MCF 10A (cell line): ENCODE results near the gene SEMA3F. TPM values are rescaled to one million over a fixed set of nuclear protein-coding genes. Genes with fewer than 3 reads are reported as not detected.

Source experiments
- BruUV-seq: library from RNA; stranded (reverse); fragments of 400-500 nt; replicated peaks from 2 replicates; lab custom pipeline; 2021; lab: Mats Ljungman, UMichigan
- CTCF ChIA-PET: fragments of 300-600 bp; sonication (Branson Sonifier 250); formaldehyde crosslinking; extraction: SDS; loops from one replicate; lab custom pipeline; 2021; ENCODE audit warnings: antibody characterized with exemption, inconsistent platforms; lab: Yijun Ruan, JAX
- POLR2A ChIA-PET: fragments of 300-600, 350-650 bp; sonication (Branson Sonifier 250); formaldehyde crosslinking; extraction: SDS; loops from one replicate; lab custom pipeline; 2020; ENCODE audit warnings: antibody characterized with exemption, inconsistent platforms; lab: Yijun Ruan, JAX
- DNase-seq: peaks from one replicate; pipeline ENCODE4 v3.0.0-alpha.2; 2018; ENCODE audit not compliant: unreplicated experiment
- H3K27ac Mint-ChIP-seq: one replicate; pipeline ENCODE4 v1.8.0; 2022; ENCODE audit warnings: mild to moderate bottlenecking, low read depth, mixed read lengths; ENCODE audit not compliant: unreplicated experiment
- H3K27me3 Mint-ChIP-seq: one replicate; pipeline ENCODE4 v1.8.0; 2022; ENCODE audit warnings: mixed read lengths; ENCODE audit not compliant: insufficient read depth, unreplicated experiment
- H3K36me3 Mint-ChIP-seq: one replicate; pipeline ENCODE4 v1.8.0; 2022; ENCODE audit warnings: mild to moderate bottlenecking, moderate library complexity, mixed read lengths; ENCODE audit not compliant: insufficient read depth, unreplicated experiment
- H3K4me1 Mint-ChIP-seq: one replicate; pipeline ENCODE4 v1.8.0; 2022; ENCODE audit warnings: mixed read lengths; ENCODE audit not compliant: insufficient read depth, unreplicated experiment
- H3K4me3 Mint-ChIP-seq: one replicate; pipeline ENCODE4 v1.8.0; 2022; ENCODE audit warnings: mild to moderate bottlenecking, moderate library complexity, mixed read lengths; ENCODE audit not compliant: unreplicated experiment
- H3K9me3 Mint-ChIP-seq: one replicate; pipeline ENCODE4 v1.8.0; 2022; ENCODE audit warnings: mixed read lengths; ENCODE audit not compliant: unreplicated experiment
- CTCF ChIP-seq: fragments of 200-600 bp; IDR thresholded peaks from one replicate; pipeline ENCODE4 v1.8.0; 2022; ENCODE audit warnings: antibody characterized with exemption, mild to moderate bottlenecking; ENCODE audit not compliant: unreplicated experiment
- intact Hi-C: fragments of 100-400 bp; cut with micrococcal nuclease; formaldehyde crosslinking; loops from 2 replicates; pipeline ENCODE4 v1.14.1; 2022
- total RNA-seq: library from RNA; stranded (reverse); gene quantifications from 2 replicates; pipeline ENCODE4 v1.2.3, GENCODE V29; 2022

SEMA3F gene
- total RNA-seq, 1 experiment from 2014 or later, result 34.6 TPM

GRCh38 chr3:50118237-50118636, 36.9 kb upstream of the SEMA3F start:
- POLR2A ChIA-PET, result interaction anchor here (0.7 kb wide), 1 partner anchor 745 kb away, joined by 3 read pairs; no protein-coding TSS in a partner anchor
- BruUV-seq, result TSS peak; percentile 27
- intact Hi-C loops, result no loop called here
- Mint-ChIP-seq H3K36me3 (peaks cover 87% of the 10 kb centered on the region), H3K27ac (no peak overlapping the region), H3K27me3 (no peaks in the 10 kb centered on the region), H3K9me3 (no peaks in the 10 kb centered on the region), H3K4me1 (peaks cover 7% of the 10 kb centered on the region), H3K4me3 (no peak overlapping the region)
- no peak for TF ChIP-seq CTCF
- CTCF ChIA-PET, result interaction anchor here (0.6 to 16.6 kb wide), 4 partner anchors 10 to 71 kb away, joined by 3 to 245 read pairs (median 4); partner anchors contain the start of gene GNAT1
- DNase-seq, result no peak

DNA sequence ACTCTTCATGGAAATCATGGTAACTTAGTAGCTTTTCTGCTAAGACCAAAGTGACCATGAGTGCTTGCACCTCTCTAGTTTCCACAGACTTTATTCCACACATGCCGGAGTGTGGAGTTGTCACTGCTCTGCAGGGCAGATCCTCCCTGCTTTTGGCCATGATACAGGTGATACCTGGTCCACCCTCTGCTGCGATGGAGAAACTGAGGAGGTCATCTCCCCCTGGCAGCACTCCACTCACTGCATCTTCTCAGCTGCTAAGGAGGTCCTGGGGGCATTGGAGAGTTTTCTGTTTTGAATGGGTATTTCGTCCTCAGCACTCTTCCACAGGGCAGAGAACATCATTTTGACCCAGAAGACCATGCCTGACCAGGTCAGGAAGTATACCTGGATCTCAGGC, 35.3 kb upstream of the SEMA3F start:
- Mint-ChIP-seq H3K9me3 (no peaks in the 10 kb centered on the region), H3K36me3 (peaks cover 72% of the 10 kb centered on the region), H3K27me3 (no peaks in the 10 kb centered on the region), H3K4me3 (no peak overlapping the region), H3K4me1 (peaks cover 7% of the 10 kb centered on the region), H3K27ac (no peak overlapping the region)
- intact Hi-C loops, result loop anchor here (2.0 to 5.0 kb wide), 2 partner anchors 37 to 153 kb away; no protein-coding TSS in a partner anchor
- DNase-seq, result no peak
- ChIA-PET CTCF (interaction anchor here (0.6 to 16.6 kb wide), 10 partner anchors 10 to 321 kb away, joined by 3 to 245 read pairs (median 4); partner anchors contain the start of gene GNAT1), POLR2A (interaction anchor here (1.0 to 5.8 kb wide), 10 partner anchors 11 to 107 kb away, joined by 3 to 48 read pairs (median 8); partner anchors contain the start of genes GNAT1 and RBM5)
- BruUV-seq, result no TSS peak
- TF ChIP-seq CTCF, result no peak

- H3K9me3 Mint-ChIP-seq, result no peaks in the 10 kb centered on the region
- ChIA-PET CTCF (interaction anchor here (0.6 to 16.6 kb wide), 33 partner anchors 8 to 321 kb away, joined by 3 to 245 read pairs (median 5); partner anchors contain the start of genes GNAT1 and SEMA3B), POLR2A (interaction anchor here (0.6 to 5.8 kb wide), 15 partner anchors 12 to 317 kb away, joined by 3 to 48 read pairs (median 6); partner anchors contain the start of genes GNAI2, GNAT1, INKA1 and RBM5)
- intact Hi-C loops, result loop anchor here (1.0 to 5.0 kb wide), 4 partner anchors 36 to 152 kb away; no protein-coding TSS in a partner anchor
- DNase-seq, result no peak
- TSS peak; percentile 10 for BruUV-seq
- TF ChIP-seq CTCF, result no peak
- no peak overlapping the region for H3K4me3 Mint-ChIP-seq
- peaks cover 70% of the 10 kb centered on the region for H3K36me3 Mint-ChIP-seq
- peaks cover 7% of the 10 kb centered on the region for H3K4me1 Mint-ChIP-seq
- no peaks in the 10 kb centered on the region for H3K27me3 Mint-ChIP-seq
- H3K27ac Mint-ChIP-seq, result no peak overlapping the region
Measured at GRCh38 chr3:50120364-50121071, 34.6 kb upstream of the SEMA3F start.
